Astrocyte (in vitro differentiated cells and primary cell): ENCODE results near the gene DNAH9.

ENCODE experiments used
- CTCF ChIP-seq: IDR thresholded peaks from 2 replicates; pipeline ENCODE4 v1.5.1; 2011; ENCODE audit warnings: low read depth, mild to moderate bottlenecking, inconsistent platforms, low read length, moderate library complexity; ENCODE audit not compliant: insufficient read depth
- EZH2 ChIP-seq: IDR thresholded peaks from 2 replicates; pipeline ENCODE4 v1.6.1; 2012; ENCODE audit warnings: mild to moderate bottlenecking, low read length, inconsistent platforms; ENCODE audit not compliant: insufficient read depth

DNA sequence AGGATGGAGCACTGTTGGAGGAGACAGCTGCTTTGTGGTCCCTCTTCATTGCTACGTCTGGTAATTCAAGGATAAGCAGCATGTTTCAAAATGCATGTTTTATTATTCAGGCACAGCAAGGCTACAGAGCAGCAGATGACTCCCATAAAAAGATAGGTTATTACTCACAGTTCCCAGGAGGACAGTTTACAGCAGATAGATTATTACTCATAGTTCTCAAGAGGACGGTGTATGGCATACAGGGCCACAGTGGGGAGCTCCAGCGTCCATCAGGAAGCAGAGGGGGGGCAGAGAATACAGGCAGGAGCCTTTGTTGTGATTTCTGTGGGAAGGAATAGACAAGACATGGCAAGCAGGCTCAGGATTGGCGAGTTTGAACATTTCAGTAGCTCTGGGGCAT is 72.9 kb downstream of the DNAH9 start:
- no peak for TF ChIP-seq CTCF
- no peak for TF ChIP-seq EZH2
